K562 (cell line): Measurements from ENCODE around the gene PURA. TPM values are rescaled to one million over a fixed set of nuclear protein-coding genes. Genes with fewer than 3 reads are reported as not detected.

Experiments used
- CTCF ChIP-seq, 3 experiments: IDR thresholded peaks in 2 of 3; conservative IDR thresholded peaks in 1 of 3; 2 replicates each; pipeline ENCODE4 v1.5.1; 2011 to 2012; ENCODE audit warnings: low read length in 3 of 3, mild to moderate bottlenecking in 3 of 3, control low read depth in 2 of 3, improper control_type of control experiment in 1 of 3, inconsistent platforms in 1 of 3, low read depth in 1 of 3, mixed read lengths in 1 of 3, moderate library complexity in 1 of 3; ENCODE audit not compliant: insufficient read depth in 2 of 3
- E2F8 ChIP-seq: fragments of 450-650 bp; IDR thresholded peaks from 2 replicates; pipeline ENCODE4 v1.7.1; 2018; ENCODE audit warnings: mild to moderate bottlenecking, low read depth; ENCODE audit not compliant: partially characterized antibody
- GABPB1 ChIP-seq: sonication (generic); formaldehyde crosslinking; IDR thresholded peaks from 2 replicates; pipeline ENCODE4 v1.8.0; 2022; ENCODE audit warnings: mild to moderate bottlenecking, missing genetic modification reagents
- KHSRP ChIP-seq: fragments of 450-650 bp; IDR thresholded peaks from 2 replicates; pipeline ENCODE4 v1.6.1; 2017
- POLR3A ChIP-seq: IDR thresholded peaks from 2 replicates; pipeline ENCODE4 v1.6.1; 2011; ENCODE audit warnings: borderline replicate concordance, mild to moderate bottlenecking, moderate library complexity; ENCODE audit not compliant: insufficient read length, insufficient read depth; ENCODE audit errors: extremely low read depth
- RBM34 ChIP-seq: fragments of 200-400 bp; formaldehyde crosslinking; IDR thresholded peaks from 2 replicates; pipeline ENCODE4 v1.6.1; 2018; ENCODE audit warnings: low read length, borderline replicate concordance; ENCODE audit not compliant: insufficient read depth
- ZBTB34 ChIP-seq: fragments of 250-450 bp; sonication (Bioruptor Pico); IDR thresholded peaks from 2 replicates; pipeline ENCODE4 v1.8.0; 2021; ENCODE audit warnings: mild to moderate bottlenecking, moderate library complexity
- ZNF143 ChIP-seq: sonication (generic); formaldehyde crosslinking; IDR thresholded peaks from 2 replicates; pipeline ENCODE4 v1.9.0; 2022; ENCODE audit warnings: mild to moderate bottlenecking, missing genetic modification reagents
- ZNF174 ChIP-seq: fragments of 250-450 bp; sonication (Bioruptor Pico); IDR thresholded peaks from 2 replicates; pipeline ENCODE4 v1.4.0; 2020; ENCODE audit warnings: mild to moderate bottlenecking
- ZNF184 ChIP-seq: sonication (generic); formaldehyde crosslinking; IDR thresholded peaks from 2 replicates; pipeline ENCODE4 v1.5.0; 2020; ENCODE audit warnings: missing genetic modification reagents
- ZNF232 ChIP-seq: sonication (generic); formaldehyde crosslinking; IDR thresholded peaks from 2 replicates; pipeline ENCODE4 v1.8.0; 2022; ENCODE audit warnings: mild to moderate bottlenecking, missing genetic modification reagents
- ZNF282 ChIP-seq: sonication (generic); formaldehyde crosslinking; IDR thresholded peaks from 2 replicates; pipeline ENCODE4 v1.8.1; 2023; ENCODE audit warnings: missing genetic modification reagents
- ZNF41 ChIP-seq: fragments of 250-450 bp; sonication (Bioruptor Pico); conservative IDR thresholded peaks from 2 replicates; pipeline ENCODE4 v1.4.0; 2020; ENCODE audit warnings: mild to moderate bottlenecking
- ZNF717 ChIP-seq: fragments of 250-450 bp; sonication (Bioruptor Pico); IDR thresholded peaks from 2 replicates; pipeline ENCODE4 v1.5.0; 2021
- polyA plus RNA-seq, 8 experiments: library from polyadenylated mRNA; depleted of rRNA in 4 of 8; stranded (reverse) in 5 of 8; unstranded in 3 of 8; fragments of >200 nt; fragmentation: Nextera tagmentation in 2 of 8; fragmentation: Illumina TruSeq in 1 of 8; extraction: Ambion mirVana in 2 of 8; extraction: Trizol in 1 of 8; gene quantifications; 2 replicates each; pipeline versions ENCODE4 v1.2.1 to v1.2.3, GENCODE V29; 2011 to 2014; ENCODE audit warnings: inconsistent platforms in 1 of 8, missing spikeins in 1 of 8
- total RNA-seq, 7 experiments: library from RNA; depleted of rRNA in 6 of 7; stranded (reverse); fragments of >200 nt in 6 of 7; fragmentation: Illumina TruSeq in 2 of 7; extraction: Trizol in 2 of 7; gene quantifications; 2 replicates each; pipeline versions ENCODE4 v1.2.1 to v1.2.3, GENCODE V29; 2011 to 2021; ENCODE audit warnings: low replicate concordance in 1 of 7

The PURA gene
- total and polyA plus RNA-seq, 9 of the 15 experiments (the other 6 are each of a cell fraction or from before 2014, with no cell fraction given): 3.2 to 11.1 (median 5.4) TPM

DNA sequence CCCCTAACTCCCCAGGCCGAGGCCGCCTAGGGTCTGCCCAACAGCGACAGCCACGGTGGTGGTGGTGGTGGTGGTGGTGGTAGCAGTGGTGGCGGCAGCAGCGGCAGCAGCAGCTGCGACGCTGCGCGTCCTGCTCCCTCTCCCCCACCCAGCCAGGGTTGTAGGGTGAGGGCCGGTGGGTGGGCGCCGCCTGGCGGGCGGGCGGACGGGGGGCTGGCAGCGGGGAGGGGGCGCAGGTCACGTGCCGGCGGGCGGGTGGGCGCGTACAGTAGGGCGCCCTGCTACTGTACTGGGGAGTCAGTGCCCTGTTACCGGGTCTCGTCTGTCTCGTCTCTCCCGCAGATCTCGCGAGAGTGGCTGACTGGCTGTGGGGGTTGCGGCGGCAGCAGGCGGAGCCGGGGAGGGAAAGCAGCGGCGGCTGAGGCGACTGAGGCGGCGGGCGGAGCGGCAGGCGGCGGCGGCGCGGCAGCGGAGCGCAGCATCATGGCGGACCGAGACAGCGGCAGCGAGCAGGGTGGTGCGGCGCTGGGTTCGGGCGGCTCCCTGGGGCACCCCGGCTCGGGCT, at the start of gene PURA (continued):
- TF ChIP-seq E2F8: no peak
- no peak for TF ChIP-seq ZNF143 (CRISPR knock-in tag)
- no peak for TF ChIP-seq ZNF41 (CRISPR knock-in tag)
- no peak for TF ChIP-seq ZNF184 (CRISPR knock-in tag)
- no peak for TF ChIP-seq RBM34
- no peak for TF ChIP-seq ZBTB34 (CRISPR knock-in tag)
- no peak for TF ChIP-seq KHSRP
- no peak for TF ChIP-seq ZNF174
- TF ChIP-seq ZNF232 (CRISPR knock-in tag): no peak
- TF ChIP-seq ZNF282: 0 out of 2 replicates have a peak, but pooled peaks have one; percentile 48
- peak in 2 of 3 experiments; percentile 2 to 23; a peak in 2 of 6 replicates for TF ChIP-seq CTCF (IDR thresholded peaks at IDR 0.05 in 2 of 3, conservative IDR thresholded peaks at IDR 0.05 in 1 of 3; ENCODE audit: insufficient read depth in 2 of 3, low read depth in 1 of 3, low read length in 3 of 3)
- no peak for TF ChIP-seq ZNF717
- TF ChIP-seq POLR3A: no peak
- TF ChIP-seq GABPB1: 0 out of 2 replicates have a peak, but pooled peaks have one; percentile 9
